Measurements from ENCODE around the gene NKX6-2. TPM values are rescaled to one million over a fixed set of nuclear protein-coding genes. Genes with fewer than 3 reads are reported as not detected.
A peak's percentile ranks its signal among the peaks of the same experiment; 100 is the strongest.

The NKX6-2 gene
- total RNA-seq, 1 donor from 2014 or later = not detected

DNA sequence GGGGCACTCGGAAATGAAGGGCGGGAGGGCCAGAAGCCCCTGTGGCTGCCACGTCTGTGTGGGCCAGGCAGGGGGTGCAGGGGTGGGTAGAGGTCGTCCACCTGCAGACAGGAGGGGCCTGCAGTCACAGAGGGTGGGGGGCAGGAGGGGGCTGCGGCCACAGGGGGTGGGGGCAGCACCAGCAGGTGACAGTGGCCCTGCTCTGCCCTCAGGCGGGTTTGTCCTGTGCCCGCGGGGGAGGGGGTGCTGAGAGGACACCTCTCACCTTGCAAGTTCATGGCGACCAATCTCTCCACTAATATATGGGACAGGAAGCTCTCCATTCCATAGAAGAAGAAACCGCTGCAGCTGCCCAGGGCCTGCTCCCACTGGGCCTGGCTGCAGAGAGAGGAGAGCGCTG is 26.6 kb upstream of the NKX6-2 start:
- Histone ChIP-seq H3K36me3 (no peaks in the 10 kb centered on the region), H3K4me3 (no peak overlapping the region), H3F3A (ENCODE audit: low read depth) (no peaks in the 10 kb centered on the region), H4K20me1 (ENCODE audit: low read depth) (no peaks in the 10 kb centered on the region), H3K4me1 (no peaks in the 10 kb centered on the region), H3K9ac (no peak overlapping the region), H3K27ac (no peak overlapping the region), H2AFZ (replicated peaks) (no peak overlapping the region), H3K9me3 (ENCODE audit: low read depth) (no peaks in the 10 kb centered on the region), H3K4me2 (no peak overlapping the region), H3K79me2 (ENCODE audit: low read depth) (no peaks in the 10 kb centered on the region), H3K27me3 (no peaks in the 10 kb centered on the region)
- H3K4me1 Mint-ChIP-seq = peaks cover 16% of the 10 kb centered on the region
- TF ChIP-seq EZH2phosphoT487 (IDR thresholded peaks at IDR 0.05) (no peak), EZH2 (IDR thresholded peaks at IDR 0.05) (no peak)
- TF ChIP-seq, protein P1, sequence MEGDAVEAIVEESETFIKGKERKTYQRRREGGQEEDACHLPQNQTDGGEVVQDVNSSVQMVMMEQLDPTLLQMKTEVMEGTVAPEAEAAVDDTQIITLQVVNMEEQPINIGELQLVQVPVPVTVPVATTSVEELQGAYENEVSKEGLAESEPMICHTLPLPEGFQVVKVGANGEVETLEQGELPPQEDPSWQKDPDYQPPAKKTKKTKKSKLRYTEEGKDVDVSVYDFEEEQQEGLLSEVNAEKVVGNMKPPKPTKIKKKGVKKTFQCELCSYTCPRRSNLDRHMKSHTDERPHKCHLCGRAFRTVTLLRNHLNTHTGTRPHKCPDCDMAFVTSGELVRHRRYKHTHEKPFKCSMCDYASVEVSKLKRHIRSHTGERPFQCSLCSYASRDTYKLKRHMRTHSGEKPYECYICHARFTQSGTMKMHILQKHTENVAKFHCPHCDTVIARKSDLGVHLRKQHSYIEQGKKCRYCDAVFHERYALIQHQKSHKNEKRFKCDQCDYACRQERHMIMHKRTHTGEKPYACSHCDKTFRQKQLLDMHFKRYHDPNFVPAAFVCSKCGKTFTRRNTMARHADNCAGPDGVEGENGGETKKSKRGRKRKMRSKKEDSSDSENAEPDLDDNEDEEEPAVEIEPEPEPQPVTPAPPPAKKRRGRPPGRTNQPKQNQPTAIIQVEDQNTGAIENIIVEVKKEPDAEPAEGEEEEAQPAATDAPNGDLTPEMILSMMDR (IDR thresholded peaks at IDR 0.05) = no peak
- H3K36me3 Mint-ChIP-seq = no peaks in the 10 kb centered on the region
- H3K27ac Mint-ChIP-seq = no peak overlapping the region
- DNase-seq (ENCODE audit: low spot score) = no peak
- peaks cover 14% of the 10 kb centered on the region for H3K27me3 Mint-ChIP-seq (ENCODE audit: insufficient read depth, low read depth)
- H3K4me3 Mint-ChIP-seq = no peak overlapping the region
- no peaks in the 10 kb centered on the region for H3K9me3 Mint-ChIP-seq

DNA sequence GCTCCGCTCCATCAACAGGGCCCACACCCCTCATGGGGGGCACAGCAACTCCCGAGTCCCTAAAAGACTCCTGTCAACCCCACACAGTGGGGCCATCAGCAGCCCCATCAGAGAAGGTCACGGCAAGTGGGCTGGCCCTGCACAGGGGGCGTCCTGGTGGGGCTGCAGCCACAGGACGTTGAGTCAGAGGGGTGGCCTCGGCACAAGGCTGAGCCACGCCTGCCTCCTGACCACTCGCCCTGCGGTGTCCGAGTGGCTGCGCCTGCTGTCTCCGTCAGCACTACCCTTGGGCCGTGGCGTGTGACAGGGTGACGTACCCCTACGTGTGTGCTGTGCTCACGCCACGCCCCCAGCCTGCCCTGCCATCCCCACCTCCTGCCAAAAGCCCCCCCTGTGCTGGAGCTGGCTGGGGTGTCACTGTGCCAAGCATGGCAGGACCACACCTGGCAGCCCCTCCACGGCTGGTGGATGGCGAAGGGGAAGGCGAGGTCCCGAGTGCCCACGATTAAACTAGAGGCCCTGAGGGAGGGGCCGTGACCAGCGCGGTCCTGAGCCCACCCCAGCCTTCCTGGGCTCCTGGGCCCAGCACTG is 26.0 kb upstream of the NKX6-2 start:
- no peaks in the 10 kb centered on the region for H3F3A ChIP-seq (ENCODE audit: low read depth)
- H2AFZ ChIP-seq (replicated peaks) = no peak overlapping the region
- no peak for DNase-seq (ENCODE audit: low spot score)
- no peaks in the 10 kb centered on the region for H3K79me2 ChIP-seq (ENCODE audit: low read depth)
- no peaks in the 10 kb centered on the region for H3K9me3 ChIP-seq (ENCODE audit: low read depth)
- no peak overlapping the region for H3K4me2 ChIP-seq
- no peaks in the 10 kb centered on the region for H3K27me3 ChIP-seq
- no peaks in the 10 kb centered on the region for H3K36me3 ChIP-seq
- peaks cover 10% of the 10 kb centered on the region for H3K27me3 Mint-ChIP-seq (ENCODE audit: insufficient read depth, low read depth)
- H3K27ac Mint-ChIP-seq = no peak overlapping the region
- H4K20me1 ChIP-seq (ENCODE audit: low read depth) = no peaks in the 10 kb centered on the region
- H3K4me1 Mint-ChIP-seq = peaks cover 11% of the 10 kb centered on the region
- no peak overlapping the region for H3K27ac ChIP-seq
- TF ChIP-seq EZH2phosphoT487 (IDR thresholded peaks at IDR 0.05) = no peak
- TF ChIP-seq EZH2 (IDR thresholded peaks at IDR 0.05) = no peak
- TF ChIP-seq, protein P1 (IDR thresholded peaks at IDR 0.05) = no peak
- no peaks in the 10 kb centered on the region for H3K9me3 Mint-ChIP-seq
- no peak overlapping the region for H3K9ac ChIP-seq
- H3K36me3 Mint-ChIP-seq = no peaks in the 10 kb centered on the region
- no peak overlapping the region for H3K4me3 ChIP-seq
- no peak overlapping the region for H3K4me3 Mint-ChIP-seq
- H3K4me1 ChIP-seq = no peaks in the 10 kb centered on the region

DNA sequence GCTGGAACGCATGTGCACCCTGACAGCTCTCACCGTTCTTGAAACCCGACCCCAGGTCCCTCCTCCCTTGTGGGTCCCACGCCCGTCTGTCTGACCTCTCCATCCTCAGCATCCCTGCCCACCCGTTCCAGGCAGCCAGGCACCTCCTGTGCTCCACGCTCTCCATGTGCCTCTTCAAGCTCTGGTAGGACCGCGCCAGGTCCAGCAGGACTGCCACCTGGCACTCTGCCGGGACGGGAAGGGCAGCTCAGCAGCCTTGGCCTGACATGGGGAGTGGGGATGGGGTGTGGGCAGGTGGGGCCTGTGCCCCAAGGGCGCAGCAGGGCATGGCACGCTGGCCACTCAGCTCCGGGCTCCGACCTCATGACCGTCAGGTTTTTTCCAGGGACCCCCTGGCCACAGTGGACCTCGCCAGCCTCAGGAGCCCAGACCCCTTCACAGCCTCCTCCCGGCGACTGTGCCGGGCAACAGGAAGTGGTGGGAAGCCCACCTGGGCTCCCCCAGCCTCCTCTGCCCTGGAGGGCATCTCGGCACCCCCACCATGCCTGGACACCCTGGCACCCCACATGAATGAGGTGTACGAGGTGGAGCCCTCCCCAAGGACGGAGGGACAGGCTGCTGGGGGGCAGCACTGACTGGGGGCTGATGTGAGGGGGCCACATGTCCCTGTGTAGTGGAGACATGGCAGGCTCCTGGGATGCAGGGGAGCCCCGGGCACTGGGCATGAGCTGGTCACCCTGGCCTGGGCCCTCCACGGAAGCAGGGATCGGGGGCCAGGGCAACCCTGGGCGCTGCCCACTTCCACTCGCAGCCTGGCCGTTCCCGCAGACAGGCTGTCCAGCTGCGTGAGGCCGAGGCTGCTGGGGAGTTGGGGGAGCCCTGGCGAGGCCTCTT is 25.1 kb upstream of the NKX6-2 start:
- no peaks in the 10 kb centered on the region for H3K9me3 Mint-ChIP-seq
- Histone ChIP-seq H3K36me3 (no peaks in the 10 kb centered on the region), H3K9me3 (ENCODE audit: low read depth) (no peaks in the 10 kb centered on the region), H3K4me2 (no peak overlapping the region), H2AFZ (replicated peaks) (no peak overlapping the region), H3K4me1 (no peaks in the 10 kb centered on the region), H4K20me1 (ENCODE audit: low read depth) (no peaks in the 10 kb centered on the region), H3K27me3 (no peaks in the 10 kb centered on the region), H3K79me2 (ENCODE audit: low read depth) (no peaks in the 10 kb centered on the region), H3K9ac (no peak overlapping the region), H3K27ac (no peak overlapping the region), H3F3A (ENCODE audit: low read depth) (no peaks in the 10 kb centered on the region), H3K4me3 (no peak overlapping the region)
- H3K27ac Mint-ChIP-seq = peak overlapping the region; percentile 18
- peaks cover 6% of the 10 kb centered on the region for H3K4me1 Mint-ChIP-seq
- TF ChIP-seq EZH2phosphoT487 (IDR thresholded peaks at IDR 0.05) = no peak
- TF ChIP-seq, protein P1 (IDR thresholded peaks at IDR 0.05) = no peak
- no peak for TF ChIP-seq EZH2 (IDR thresholded peaks at IDR 0.05)
- H3K4me3 Mint-ChIP-seq = no peak overlapping the region
- no peaks in the 10 kb centered on the region for H3K36me3 Mint-ChIP-seq
- H3K27me3 Mint-ChIP-seq (ENCODE audit: insufficient read depth, low read depth) = peaks cover 9% of the 10 kb centered on the region
- no peak for DNase-seq (ENCODE audit: low spot score)

All from neural progenitor cell (in vitro differentiated cells).